Measurements from ENCODE around the gene GJB1. TPM values are rescaled to one million over a fixed set of nuclear protein-coding genes. Genes with fewer than 3 reads are reported as not detected.
A peak's percentile ranks its signal among the peaks of the same experiment; 100 is the strongest.

GJB1 gene
- total and polyA plus RNA-seq, 9 of the 15 experiments (the other 6 are each of a cell fraction or from before 2014, with no cell fraction given), result 0.11 TPM; not detected in 8

DNA sequence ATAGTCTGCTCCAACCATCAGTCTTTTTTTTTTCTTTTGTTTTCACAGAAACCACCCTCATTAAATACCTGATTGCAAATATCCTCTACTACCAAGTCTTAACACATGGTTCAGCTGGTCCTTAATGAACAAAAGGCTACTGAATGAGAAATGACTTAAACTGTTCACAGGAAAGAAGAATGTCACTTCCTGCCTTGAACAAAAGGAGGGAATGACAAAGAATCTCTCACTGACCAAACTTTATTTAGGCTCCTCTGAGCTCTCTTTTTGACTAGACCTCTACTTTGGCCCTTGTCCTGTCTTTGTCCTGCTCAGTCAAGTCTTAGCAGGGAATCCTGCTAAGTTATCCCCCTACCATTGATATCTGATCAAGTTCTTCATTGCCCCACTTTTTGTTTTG, 31.8 kb upstream of the GJB1 start:
- in situ Hi-C loops (cut with MboI) (no loop called here), intact Hi-C loops (cut with micrococcal nuclease) (no loop called here)
- Histone ChIP-seq H3K4me2 (ENCODE audit: insufficient read depth, low read length) (no peak overlapping the region), H3K27me3 (ENCODE audit: control insufficient read depth in 2 of 2, insufficient read depth in 2 of 2, low read length in 2 of 2) (no peaks in the 10 kb centered on the region; a peak in 1 of 5 replicates), H3K4me3 (no peak overlapping the region), H3K4me1 (replicated peaks in 1 of 2; ENCODE audit: control insufficient read depth in 2 of 2, insufficient read depth in 2 of 2, low read length in 2 of 2) (no peaks in the 10 kb centered on the region; a peak in 1 of 5 replicates), H3K9me3 (replicated peaks; ENCODE audit: control insufficient read depth, insufficient read depth, low read depth, low read length) (no peaks in the 10 kb centered on the region), H3K9ac (ENCODE audit: insufficient read depth in 1 of 2, low read depth in 2 of 2, low read length in 2 of 2) (no peak overlapping the region), H3K79me2 (ENCODE audit: control insufficient read depth, insufficient read depth, low read length) (no peaks in the 10 kb centered on the region), H3K9me1 (ENCODE audit: control insufficient read depth, insufficient read depth, low read length) (no peaks in the 10 kb centered on the region), H3K36me3 (ENCODE audit: control insufficient read depth, insufficient read depth, low read length) (no peaks in the 10 kb centered on the region), H4K20me1 (replicated peaks; ENCODE audit: control insufficient read depth, insufficient read depth, low read length) (no peaks in the 10 kb centered on the region), H3K27ac (ENCODE audit: extremely low read depth, low read depth, low read length) (no peak overlapping the region), H2AFZ (ENCODE audit: low read depth, low read length) (peak overlapping the region; percentile 8; the same call in 1 of the 2 replicates)
- FAIRE-seq (no peak), ATAC-seq (no peak), DNase-seq (ENCODE audit: extremely low read depth in 1 of 4, low spot score in 3 of 4) (no peak)
- BruUV-seq (replicated peaks), result no TSS peak
- ChIA-PET POLR2A (interaction anchor here (1.1 kb wide), 1 partner anchor 10 kb away, joined by 5 read pairs; no protein-coding TSS in a partner anchor), CTCF (ENCODE audit: low intra/inter-chr PET ratio) (no interaction called here)
- no peak for TF ChIP-seq RBM25 (IDR thresholded peaks at IDR 0.05; ENCODE audit: low read depth, low read length, severe bottlenecking)
- TF ChIP-seq ZBTB40 (IDR thresholded peaks at IDR 0.05), result peak; percentile 77
- TF ChIP-seq ZBTB40 (CRISPR knock-in tag; IDR thresholded peaks at IDR 0.05), result no peak

All from K562 (cell line).